Ovary (tissue), 9 donors: ENCODE data around the gene FAM3A. TPM values are rescaled to one million over a fixed set of nuclear protein-coding genes. Genes with fewer than 3 reads are reported as not detected.
A peak's percentile ranks its signal among the peaks of the same experiment; 100 is the strongest.

ENCODE experiments used
- DNase-seq, 5 donors: peaks; one replicate each; pipeline ENCODE4 v3.0.0-alpha.2; 2019 to 2020
- H3K27ac ChIP-seq, 2 donors: fragments of 200-600 bp; one replicate each; pipeline versions ENCODE4 v1.5.1 to v1.8.0; 2019 to 2022
- H3K27me3 ChIP-seq: fragments of 200-600 bp; one replicate; pipeline ENCODE4 v1.8.0; 2022
- H3K36me3 ChIP-seq: fragments of 200-600 bp; sonication (generic); one replicate; pipeline ENCODE4 v1.5.1; 2019
- H3K4me1 ChIP-seq: one replicate; pipeline ENCODE4 v1.8.1; 2013; ENCODE audit warnings: mild to moderate bottlenecking, moderate library complexity; ENCODE audit not compliant: insufficient read depth
- H3K4me3 ChIP-seq: fragments of 200-600 bp; sonication (generic); one replicate; pipeline ENCODE4 v1.5.1; 2017
- H3K9me3 ChIP-seq, 2 donors: fragments of 200-600 bp in 1 of 2; sonication (generic) in 1 of 2; one replicate each; pipeline versions ENCODE4 v1.5.1 to v1.8.1; 2013 to 2019; ENCODE audit warnings: mild to moderate bottlenecking in 1 of 2, moderate library complexity in 1 of 2
- CTCF ChIP-seq, 3 donors: fragments of 450-650 bp in 2 of 3; fragments of 200-600 bp in 1 of 3; IDR thresholded peaks; one replicate each; pipeline versions ENCODE4 v1.5.1 to v1.8.0; 2016 to 2022; ENCODE audit warnings: antibody characterized with exemption in 3 of 3, mild to moderate bottlenecking in 1 of 3
- EP300 ChIP-seq: sonication (generic); formaldehyde crosslinking; IDR thresholded peaks from one replicate; pipeline ENCODE4 v1.6.1; 2017; ENCODE audit warnings: antibody characterized with exemption
- POLR2A ChIP-seq: fragments of 450-650 bp; IDR thresholded peaks from one replicate; pipeline ENCODE4 v1.6.1; 2017; ENCODE audit warnings: antibody characterized with exemption, mild to moderate bottlenecking, moderate library complexity
- WGBS, 3 donors: extraction: QIAGEN DNeasy Blood & Tissue Kit in 1 of 3; methylation state at CpG; one replicate each; pipeline versions ENCODE4 v1.1.5 to v1.1.7; 2013 to 2017; 5-methylcytosine and 5-hydroxymethylcytosine counted together
- intact Hi-C, 4 donors: fragments of 100-400 bp; cut with DNase I; formaldehyde crosslinking; loops; one replicate each; pipeline versions ENCODE4 v1.11.0 to v1.15.1; 2022 to 2023
- polyA plus RNA-seq, 2 donors: library from polyadenylated mRNA; stranded (reverse); fragments of 200-250 nt in 1 of 2; fragments of 350-450 nt in 1 of 2; fragmentation: Illumina TruSeq in 1 of 2; extraction: RNeasy Lipid Tissue Mini Kit (QIAGEN cat#74804) in 1 of 2; gene quantifications; one replicate each; pipeline ENCODE4 v1.2.3, GENCODE V29; 2013 to 2014
- total RNA-seq, 7 donors: library from RNA; depleted of rRNA in 2 of 7; stranded (reverse); fragments of >200 nt in 2 of 7; fragmentation: NEBNext Ultra II Directional in 3 of 7; extraction: Animal tissue kit (Norgen Biotek cat#: 25700) in 3 of 7; gene quantifications; one replicate each; pipeline versions ENCODE4 v1.1.0 to v1.2.4, GENCODE V29; 2016 to 2023
- donor health status: DM: no; HTN: no; CAD: no; lungs with moderate emphysema.
- donor health status: DM: no; HTN: no; CAD: no.
- donor health status: Bipolar disorder and iron deficiency.
- donor health status: DM: yes; HTN: yes; CAD: no.
- donor health status: DM: no; HTN: no; CAD: no.
- donor health status: DM: yes; HTN: yes; CAD: no.

FAM3A gene
- total and polyA plus RNA-seq, 9 donors = 3.6 to 81.6 (median 62.9) TPM

- H3K4me3 ChIP-seq = no peak overlapping the region
- no peak overlapping the region for H3K27ac ChIP-seq
- H3K27me3 ChIP-seq = no peaks in the 10 kb centered on the region
- no peak for TF ChIP-seq POLR2A
- no peak for TF ChIP-seq CTCF (IDR thresholded peaks at IDR 0.05)
- TF ChIP-seq EP300 = no peak
- intact Hi-C loops = no loop called here
- DNase-seq = no peak
- H3K9me3 ChIP-seq = no peaks in the 10 kb centered on the region
- peaks cover 3% of the 10 kb centered on the region for H3K4me1 ChIP-seq
- no peaks in the 10 kb centered on the region for H3K36me3 ChIP-seq
- 58 to 72% (median 59%) methylated on average over 14 of the region's 14 CpGs for WGBS, 3 donors
Measured at GRCh38 chrX:154481911-154482601, 34.0 kb downstream of the FAM3A start.

- H3K27ac ChIP-seq = no peak overlapping the region
- peaks cover 3% of the 10 kb centered on the region for H3K4me1 ChIP-seq
- TF ChIP-seq EP300 (no peak), CTCF (IDR thresholded peaks at IDR 0.05) (no peak), POLR2A (no peak)
- no peaks in the 10 kb centered on the region for H3K9me3 ChIP-seq
- DNase-seq = no peak
- no peaks in the 10 kb centered on the region for H3K27me3 ChIP-seq
- WGBS, 3 donors = 80 to 87% (median 87%) methylated on average over 5 of the region's 5 CpGs
- H3K36me3 ChIP-seq = no peaks in the 10 kb centered on the region
- intact Hi-C loops = no loop called here
- H3K4me3 ChIP-seq = no peak overlapping the region
Measured at GRCh38 chrX:154481195-154481594, 34.8 kb downstream of the FAM3A start.

- Histone ChIP-seq H3K36me3 (no peaks in the 10 kb centered on the region), H3K27me3 (no peaks in the 10 kb centered on the region), H3K9me3 (no peaks in the 10 kb centered on the region), H3K4me1 (peaks cover 3% of the 10 kb centered on the region), H3K27ac (peak within 1 kb of the TSS; percentile 0 to 29), H3K4me3 (peak within 1 kb of the TSS; percentile 47)
- WGBS, 3 donors = 41 to 58% (median 47%) methylated on average over 82 to 85 of the region's 85 CpGs
- peak; percentile 92 to 96 (median 94) for DNase-seq
- TF ChIP-seq POLR2A = peak; percentile 25
- no peak for TF ChIP-seq EP300
- intact Hi-C loops = no loop called here
Measured at GRCh38 chrX:154478728-154479622, 37.1 kb downstream of the FAM3A start, which contains the start of gene LAGE3. Gene LAGE3, minus strand, starts transcription at chrX:154479281. Its CDS starts 366 bp downstream, at chrX:154478915.

- TF ChIP-seq CTCF (IDR thresholded peaks at IDR 0.05) (no peak), POLR2A (no peak), EP300 (no peak)
- DNase-seq = peak in 1 of 5 donors; percentile 31
- 51 to 68% (median 67%) methylated on average over 24 of the region's 24 CpGs for WGBS, 3 donors
- Histone ChIP-seq H3K27ac (peak overlapping the region in 1 of 2 donors; percentile 0), H3K36me3 (no peaks in the 10 kb centered on the region), H3K4me1 (peaks cover 3% of the 10 kb centered on the region), H3K9me3 (no peaks in the 10 kb centered on the region), H3K4me3 (peak overlapping the region; percentile 47), H3K27me3 (no peaks in the 10 kb centered on the region)
- intact Hi-C loops = no loop called here
Measured at GRCh38 chrX:154477891-154478477, 38.0 kb downstream of the FAM3A start.
